Measurements from ENCODE around the gene TNP1.

GRCh38 chr2:216877085-216877484 is 17.2 kb upstream of the TNP1 start:
- TF ChIP-seq CTCF (IDR thresholded peaks at IDR 0.05) (no peak), POLR2A (IDR thresholded peaks at IDR 0.05) (no peak)

Measured in testis (tissue), 2 donors.